Kidney epithelial cell (primary cell): Measurements from ENCODE around the gene TTC9C. TPM values are rescaled to one million over a fixed set of nuclear protein-coding genes. Genes with fewer than 3 reads are reported as not detected.
"Not testable (repeated sequence)": the region's sequence is repeated elsewhere in the genome, so short reads cannot be mapped to it uniquely, and the experiment has no call there.

Experiments
- DNase-seq: peaks from one replicate; pipeline ENCODE4 v3.0.0-alpha.2; 2010; ENCODE audit warnings: low read depth
- H3K27me3 ChIP-seq: 2 replicates; pipeline ENCODE4 v1.6.0; 2011; ENCODE audit warnings: low read length; ENCODE audit not compliant: control insufficient read depth, insufficient read depth
- H3K36me3 ChIP-seq: 2 replicates; pipeline ENCODE4 v1.5.1; 2011; ENCODE audit warnings: low read length; ENCODE audit not compliant: control insufficient read depth, insufficient read depth
- H3K4me3 ChIP-seq: 2 replicates; pipeline ENCODE4 v1.5.1; 2011; ENCODE audit warnings: low read depth, mild to moderate bottlenecking, control low read depth, low read length
- CTCF ChIP-seq: IDR thresholded peaks from 2 replicates; pipeline ENCODE4 v1.5.1; 2011; ENCODE audit warnings: mild to moderate bottlenecking, moderate library complexity, low read length, control low read depth, inconsistent platforms; ENCODE audit not compliant: insufficient read depth, poor library complexity, severe bottlenecking
- total RNA-seq: library from RNA; depleted of rRNA; stranded (reverse); fragments of >200 nt; gene quantifications from 2 replicates; pipeline ENCODE4 v1.2.3, GENCODE V29; 2015

The TTC9C gene
- total RNA-seq, 1 donor from 2014 or later = 37.5 TPM

GRCh38 chr11:62753736-62754603 is 25.7 kb downstream of the TTC9C start, which contains the start of gene ZBTB3:
ZBTB3 (minus strand) TSS chr11:62754160; CDS start chr11:62753664, 496 bp downstream.
- no peak for TF ChIP-seq CTCF
- Histone ChIP-seq H3K4me3 (peak within 1 kb of the TSS; percentile 67), H3K27me3 (no peaks in the 10 kb centered on the region), H3K36me3 (no peaks in the 10 kb centered on the region)
- peak; percentile 99 for DNase-seq

GRCh38 chr11:62755086-62755615 is 26.9 kb downstream of the TTC9C start:
- no peaks in the 10 kb centered on the region for H3K27me3 ChIP-seq
- no peaks in the 10 kb centered on the region for H3K36me3 ChIP-seq
- TF ChIP-seq CTCF = no peak
- no peak overlapping the region for H3K4me3 ChIP-seq
- no peak for DNase-seq

GRCh38 chr11:62757846-62758788 is 29.8 kb downstream of the TTC9C start:
- Histone ChIP-seq H3K27me3 (no peaks in the 10 kb centered on the region), H3K36me3 (no peaks in the 10 kb centered on the region), H3K4me3 (no peak overlapping the region)
- TF ChIP-seq CTCF = no peak
- DNase-seq = no peak

GRCh38 chr11:62760867-62761227 is 32.6 kb downstream of the TTC9C start:
- not testable (repeated sequence) for H3K27me3 ChIP-seq, DNase-seq, H3K4me3 ChIP-seq, H3K36me3 ChIP-seq

- Histone ChIP-seq H3K36me3 (peaks cover 2% of the 10 kb centered on the region), H3K27me3 (no peaks in the 10 kb centered on the region), H3K4me3 (peak overlapping the region; percentile 83)
- no peak for TF ChIP-seq CTCF
- DNase-seq = no peak
These were observed 42.5 kb downstream of the TTC9C start for GRCh38 chr11:62770778-62771143.
